ENCODE results near the gene HLF. TPM values are rescaled to one million over a fixed set of nuclear protein-coding genes. Genes with fewer than 3 reads are reported as not detected.

HLF gene
- total and polyA plus RNA-seq, 3 donors (not counting 1 experiment from before 2014, with no cell fraction given), result 0.16 to 0.67 (median 0.21) TPM

Other genes with a start within 250 kb of the HLF start
- gene MMD, start 156.9 kb downstream of the HLF start, total RNA-seq, result 1 to 10 TPM; 7.8 to 9.0 TPM
- gene MMD, start 156.9 kb downstream of the HLF start, polyA plus RNA-seq, result 4.3 TPM
- not detected for gene SMIM36, start 246.5 kb downstream of the HLF start, total RNA-seq
- not detected for gene SMIM36, start 246.5 kb downstream of the HLF start, polyA plus RNA-seq

All from mammary epithelial cell (primary cell).